H1 (cell line): ENCODE results near the gene ULBP3. TPM values are rescaled to one million over a fixed set of nuclear protein-coding genes. Genes with fewer than 3 reads are reported as not detected.

ENCODE experiments used
- ASH2L ChIP-seq: fragments of 200-600, 300-600 bp; sonication (generic); IDR thresholded peaks from one replicate; pipeline ENCODE4 v1.7.1; 2017; ENCODE audit warnings: low read length
- ATF2 ChIP-seq: IDR thresholded peaks from 2 replicates; pipeline ENCODE4 v1.6.1; 2012; ENCODE audit warnings: low read length, inconsistent platforms
- BACH1 ChIP-seq: IDR thresholded peaks from 2 replicates; pipeline ENCODE4 v1.6.1; 2012; ENCODE audit warnings: low read length, improper control_type of control experiment
- BRCA1 ChIP-seq: IDR thresholded peaks from 2 replicates; pipeline ENCODE4 v1.6.1; 2012; ENCODE audit warnings: low read depth, low read length, improper control_type of control experiment
- CHD2 ChIP-seq: IDR thresholded peaks from 2 replicates; pipeline ENCODE4 v1.6.1; 2012; ENCODE audit warnings: low read length, improper control_type of control experiment
- HDAC2 ChIP-seq, 2 experiments: fragments of 300-600 bp in 1 of 2; sonication (generic) in 1 of 2; IDR thresholded peaks; 2 replicates each; pipeline ENCODE4 v1.6.1; 2011 to 2012; ENCODE audit warnings: low read depth in 2 of 2, low read length in 2 of 2, mild to moderate bottlenecking in 2 of 2, moderate library complexity in 2 of 2, borderline replicate concordance in 1 of 2, inconsistent platforms in 1 of 2
- MAFK ChIP-seq: IDR thresholded peaks from 2 replicates; pipeline ENCODE4 v1.6.1; 2012; ENCODE audit warnings: low read depth, mild to moderate bottlenecking, improper control_type of control experiment, low read length
- MAX ChIP-seq: IDR thresholded peaks from 2 replicates; pipeline ENCODE4 v1.6.1; 2012; ENCODE audit warnings: inconsistent platforms
- POLR2AphosphoS5 ChIP-seq: IDR thresholded peaks from 2 replicates; pipeline ENCODE4 v1.6.1; 2011; ENCODE audit warnings: low read depth, low read length
- POU5F1 ChIP-seq: IDR thresholded peaks from 2 replicates; pipeline ENCODE4 v1.6.1; 2011; ENCODE audit warnings: low read depth, mild to moderate bottlenecking, low read length, moderate library complexity
- RAD21 ChIP-seq, 2 experiments: IDR thresholded peaks in 1 of 2; conservative IDR thresholded peaks in 1 of 2; 2 replicates each; pipeline ENCODE4 v1.6.1; 2011; ENCODE audit warnings: low read depth in 2 of 2, low read length in 2 of 2, improper control_type of control experiment in 1 of 2, inconsistent platforms in 1 of 2, mild to moderate bottlenecking in 1 of 2, moderate library complexity in 1 of 2
- RFX5 ChIP-seq: IDR thresholded peaks from 2 replicates; pipeline ENCODE4 v1.6.1; 2011; ENCODE audit warnings: low read depth, low read length, improper control_type of control experiment, borderline replicate concordance
- RNF2 ChIP-seq: fragments of 200-900, 300-1000 bp; sonication (generic); IDR thresholded peaks from 2 replicates; pipeline ENCODE4 v1.7.1; 2016; ENCODE audit warnings: borderline replicate concordance, low read depth, mild to moderate bottlenecking, antibody characterized with exemption, low read length; ENCODE audit not compliant: poor library complexity, severe bottlenecking; ENCODE audit errors: missing control alignments
- SAP30 ChIP-seq: fragments of 300-600 bp; sonication (generic); IDR thresholded peaks from 2 replicates; pipeline ENCODE4 v1.7.1; 2012; ENCODE audit warnings: low read length, moderate library complexity, mild to moderate bottlenecking, inconsistent platforms; ENCODE audit not compliant: insufficient read depth, insufficient replicate concordance
- SP1 ChIP-seq: IDR thresholded peaks from 2 replicates; pipeline ENCODE4 v1.6.1; 2011; ENCODE audit warnings: low read depth, low read length
- TCF12 ChIP-seq: IDR thresholded peaks from 2 replicates; pipeline ENCODE4 v1.6.1; 2011; ENCODE audit warnings: low read depth, mild to moderate bottlenecking, low read length
- ZNF274 ChIP-seq: IDR thresholded peaks from 2 replicates; pipeline ENCODE4 v1.7.0; 2012; ENCODE audit warnings: low read length, borderline replicate concordance; ENCODE audit errors: extremely low read depth
- polyA plus RNA-seq, 7 experiments: library from polyadenylated mRNA; depleted of rRNA in 3 of 7; stranded (reverse) in 5 of 7; unstranded in 2 of 7; fragments of >200 nt in 5 of 7; fragments of 200-250 nt in 2 of 7; gene quantifications; 1 replicate in 5 of 7; 2 replicates in 1 of 7; 4 replicates in 1 of 7; pipeline versions ENCODE4 v1.2.1 to v1.2.3, GENCODE V29; 2011 to 2013; ENCODE audit warnings: missing spikeins in 2 of 7, mixed read lengths in 2 of 7
- total RNA-seq: library from RNA; stranded (reverse); fragmentation: NEBNext Ultra II Directional; extraction: Animal tissue kit (Norgen Biotek cat#: 25700); gene quantifications from 2 replicates; pipeline ENCODE4 v1.2.1, GENCODE V29; 2021
- TF ChIP-seq, protein P1 (sequence below), 3 experiments: IDR thresholded peaks; 1 replicate in 2 of 3; 2 replicates in 1 of 3; pipeline versions ENCODE4 v1.5.1 to v1.6.1; 2011; ENCODE audit warnings: low read length in 3 of 3, mild to moderate bottlenecking in 3 of 3, inconsistent platforms in 2 of 3, low read depth in 1 of 3, moderate library complexity in 1 of 3; ENCODE audit not compliant: insufficient read depth in 1 of 3; ENCODE audit errors: control extremely low read depth in 1 of 3

The ULBP3 gene
- total and polyA plus RNA-seq, 2 of the 8 experiments (the other 6 are each of a cell fraction or from before 2014, with no cell fraction given) = 1.9 to 4.2 TPM

DNA sequence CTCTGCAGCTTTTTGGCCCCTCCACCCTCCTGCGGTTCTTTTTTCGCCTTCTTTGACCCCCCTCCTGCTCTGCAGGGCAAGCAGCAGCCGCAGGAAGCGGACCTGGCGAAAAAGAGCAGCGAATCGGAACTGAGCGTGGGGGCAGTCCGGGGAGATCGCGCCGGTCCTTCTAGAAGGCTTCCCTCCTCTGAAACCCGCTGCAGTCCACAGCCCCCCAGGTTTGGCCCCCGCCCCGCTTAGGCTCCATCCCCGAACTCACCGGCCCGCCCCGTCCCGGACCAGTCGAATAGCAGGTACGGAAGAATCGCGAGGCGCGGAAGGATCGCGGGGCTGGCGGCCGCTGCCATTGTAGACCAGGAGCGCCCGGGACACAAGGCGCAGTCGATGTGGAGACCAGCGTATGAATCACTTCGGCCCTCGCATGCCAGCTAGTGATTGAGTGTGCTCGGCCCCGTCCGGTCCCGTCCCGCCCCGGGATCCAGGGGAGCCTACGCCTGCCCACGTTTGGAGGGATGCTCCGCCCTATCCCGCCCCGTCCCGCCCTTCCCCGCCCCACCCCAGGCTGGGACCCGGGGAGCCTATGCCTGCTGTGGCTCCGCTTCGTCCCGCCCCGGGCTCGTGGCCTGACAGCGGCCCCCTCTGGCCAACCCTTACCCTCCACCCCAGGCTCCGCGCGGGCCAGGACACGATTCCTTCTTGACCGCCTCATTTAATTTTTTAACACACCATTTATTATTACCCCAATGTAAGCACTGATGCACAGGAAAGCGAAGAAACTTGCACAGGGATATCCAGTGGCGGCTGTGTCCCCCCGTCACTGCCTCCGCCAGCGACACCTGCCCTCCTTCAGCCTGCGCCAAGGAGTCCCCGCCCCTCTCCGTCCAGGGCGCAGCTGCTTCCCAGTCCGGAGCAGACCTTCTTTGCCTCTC lies at the start of gene ULBP3 (continued):
- TF ChIP-seq, protein P1, sequence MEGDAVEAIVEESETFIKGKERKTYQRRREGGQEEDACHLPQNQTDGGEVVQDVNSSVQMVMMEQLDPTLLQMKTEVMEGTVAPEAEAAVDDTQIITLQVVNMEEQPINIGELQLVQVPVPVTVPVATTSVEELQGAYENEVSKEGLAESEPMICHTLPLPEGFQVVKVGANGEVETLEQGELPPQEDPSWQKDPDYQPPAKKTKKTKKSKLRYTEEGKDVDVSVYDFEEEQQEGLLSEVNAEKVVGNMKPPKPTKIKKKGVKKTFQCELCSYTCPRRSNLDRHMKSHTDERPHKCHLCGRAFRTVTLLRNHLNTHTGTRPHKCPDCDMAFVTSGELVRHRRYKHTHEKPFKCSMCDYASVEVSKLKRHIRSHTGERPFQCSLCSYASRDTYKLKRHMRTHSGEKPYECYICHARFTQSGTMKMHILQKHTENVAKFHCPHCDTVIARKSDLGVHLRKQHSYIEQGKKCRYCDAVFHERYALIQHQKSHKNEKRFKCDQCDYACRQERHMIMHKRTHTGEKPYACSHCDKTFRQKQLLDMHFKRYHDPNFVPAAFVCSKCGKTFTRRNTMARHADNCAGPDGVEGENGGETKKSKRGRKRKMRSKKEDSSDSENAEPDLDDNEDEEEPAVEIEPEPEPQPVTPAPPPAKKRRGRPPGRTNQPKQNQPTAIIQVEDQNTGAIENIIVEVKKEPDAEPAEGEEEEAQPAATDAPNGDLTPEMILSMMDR (IDR thresholded peaks at IDR 0.05; ENCODE audit: control extremely low read depth in 1 of 3, insufficient read depth in 1 of 3, low read depth in 1 of 3, low read length in 3 of 3) = peak; percentile 25 to 58 (median 51)
- TF ChIP-seq BRCA1 (peak; percentile 57; the same call in 1 of the 2 replicates), RAD21 (IDR thresholded peaks at IDR 0.05 in 1 of 2, conservative IDR thresholded peaks at IDR 0.05 in 1 of 2; ENCODE audit: low read depth in 2 of 2, low read length in 2 of 2) (peak; percentile 38 to 53; a peak in 3 of 4 replicates), ATF2 (no peak), SP1 (peak; percentile 68), CHD2 (peak; percentile 86), ASH2L (peak; percentile 64), POU5F1 (no peak), SAP30 (no peak), POLR2AphosphoS5 (peak; percentile 64; the same call in 1 of the 2 replicates), HDAC2 (IDR thresholded peaks at IDR 0.05; ENCODE audit: borderline replicate concordance in 1 of 2, low read depth in 2 of 2, low read length in 2 of 2) (0 out of 4 replicates have a peak, but pooled peaks have one; percentile 35 to 37), MAX (peak; percentile 83), ZNF274 (no peak), RNF2 (no peak), MAFK (no peak), BACH1 (no peak), RFX5 (no peak), TCF12 (no peak)
